Fibroblast of villous mesenchyme (primary cell): ENCODE results near the gene SIRT7. TPM values are rescaled to one million over a fixed set of nuclear protein-coding genes. Genes with fewer than 3 reads are reported as not detected.

Source experiments
- DNase-seq: peaks from one replicate; pipeline ENCODE4 v3.0.0-alpha.2; 2010; ENCODE audit warnings: low read depth
- H3K4me3 ChIP-seq: 2 replicates; pipeline ENCODE4 v1.5.1; 2011; ENCODE audit warnings: low read depth, mild to moderate bottlenecking, low read length
- total RNA-seq: library from RNA; depleted of rRNA; stranded (reverse); fragments of >200 nt; gene quantifications from 2 replicates; pipeline ENCODE4 v1.2.3, GENCODE V29; 2012
- TF ChIP-seq, protein P1 (sequence below): IDR thresholded peaks from 2 replicates; pipeline ENCODE4 v1.5.1; 2012; ENCODE audit warnings: low read depth, mild to moderate bottlenecking, low read length; ENCODE audit not compliant: insufficient read depth

Gene SIRT7
- total RNA-seq, 1 donor, result 14.7 TPM

DNA sequence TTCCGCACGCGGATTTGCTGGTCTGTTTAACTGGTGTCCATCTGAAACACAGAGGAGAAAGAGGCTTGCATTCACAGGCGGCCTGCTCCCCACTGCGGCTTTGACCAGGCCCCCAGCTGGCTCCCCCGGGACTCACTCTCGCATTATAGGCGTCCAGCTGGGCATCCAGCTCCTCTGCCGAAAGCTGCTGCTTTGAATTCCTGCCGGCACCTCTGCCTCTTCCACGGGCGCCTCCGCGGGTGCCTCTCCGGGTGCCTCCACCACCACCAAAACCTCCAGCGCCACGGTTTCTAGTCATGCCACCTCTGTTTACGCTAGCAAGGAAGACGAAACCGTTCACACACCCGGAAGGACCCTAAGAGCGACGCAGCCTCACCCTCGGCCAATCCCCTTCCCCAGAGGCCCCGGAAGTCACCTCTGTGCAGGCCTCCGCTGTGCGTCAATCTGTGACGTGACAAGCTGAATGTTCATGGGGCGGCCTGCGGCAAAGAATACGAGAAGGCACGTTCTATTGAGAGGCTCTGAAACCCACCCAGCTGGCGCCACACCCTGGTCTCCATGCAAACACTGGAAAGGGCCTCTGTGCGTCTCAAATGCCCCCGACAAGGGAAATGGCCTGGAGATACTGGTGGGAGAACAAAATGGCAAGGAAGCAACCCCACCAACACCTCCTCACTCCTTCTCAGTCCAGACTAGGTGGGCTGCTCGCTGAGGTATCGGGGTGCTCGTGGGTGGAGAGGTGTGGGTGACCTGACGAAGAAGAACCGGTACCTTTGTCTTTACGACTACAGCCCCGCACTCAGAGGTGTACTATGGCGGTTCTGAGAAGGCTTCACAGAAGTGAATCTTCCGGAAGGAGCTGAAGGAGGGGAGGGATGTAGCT is 29.6 kb downstream of the SIRT7 start:
- H3K4me3 ChIP-seq, result no peak overlapping the region
- no peak for DNase-seq
- TF ChIP-seq, protein P1, sequence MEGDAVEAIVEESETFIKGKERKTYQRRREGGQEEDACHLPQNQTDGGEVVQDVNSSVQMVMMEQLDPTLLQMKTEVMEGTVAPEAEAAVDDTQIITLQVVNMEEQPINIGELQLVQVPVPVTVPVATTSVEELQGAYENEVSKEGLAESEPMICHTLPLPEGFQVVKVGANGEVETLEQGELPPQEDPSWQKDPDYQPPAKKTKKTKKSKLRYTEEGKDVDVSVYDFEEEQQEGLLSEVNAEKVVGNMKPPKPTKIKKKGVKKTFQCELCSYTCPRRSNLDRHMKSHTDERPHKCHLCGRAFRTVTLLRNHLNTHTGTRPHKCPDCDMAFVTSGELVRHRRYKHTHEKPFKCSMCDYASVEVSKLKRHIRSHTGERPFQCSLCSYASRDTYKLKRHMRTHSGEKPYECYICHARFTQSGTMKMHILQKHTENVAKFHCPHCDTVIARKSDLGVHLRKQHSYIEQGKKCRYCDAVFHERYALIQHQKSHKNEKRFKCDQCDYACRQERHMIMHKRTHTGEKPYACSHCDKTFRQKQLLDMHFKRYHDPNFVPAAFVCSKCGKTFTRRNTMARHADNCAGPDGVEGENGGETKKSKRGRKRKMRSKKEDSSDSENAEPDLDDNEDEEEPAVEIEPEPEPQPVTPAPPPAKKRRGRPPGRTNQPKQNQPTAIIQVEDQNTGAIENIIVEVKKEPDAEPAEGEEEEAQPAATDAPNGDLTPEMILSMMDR, result no peak

DNA sequence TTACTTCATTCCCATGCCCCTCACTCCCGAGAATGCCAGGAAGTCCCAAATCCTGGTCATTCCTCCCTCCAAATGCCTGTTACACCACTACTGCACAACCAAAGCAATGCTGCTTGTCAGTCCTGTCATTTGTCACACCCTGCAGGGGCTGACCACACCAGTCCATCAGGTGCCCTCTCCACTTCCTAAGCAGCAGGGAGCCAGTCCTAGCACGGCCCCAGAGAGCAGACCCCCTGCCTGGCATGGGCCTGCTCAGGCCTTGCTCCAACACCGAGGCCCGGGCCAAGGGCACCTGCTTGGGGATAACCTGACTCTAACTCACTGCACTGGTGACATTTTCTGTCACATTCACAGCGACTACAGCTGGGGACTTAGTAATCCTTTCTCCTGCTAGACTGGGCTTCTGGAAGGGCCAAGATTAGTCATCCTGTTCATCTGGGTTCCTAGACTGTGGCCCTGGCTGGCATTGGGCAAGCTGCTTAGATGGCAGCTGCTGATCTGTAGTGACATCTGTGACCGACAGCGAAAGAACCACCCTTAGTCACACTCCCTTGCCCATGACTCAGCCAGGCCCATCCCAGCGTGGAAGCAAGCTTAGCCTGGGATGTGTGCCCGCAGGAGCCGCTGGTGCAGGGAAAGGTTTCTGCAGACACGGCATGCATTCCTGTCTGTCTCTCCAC is 32.0 kb downstream of the SIRT7 start:
- H3K4me3 ChIP-seq, result no peak overlapping the region
- TF ChIP-seq, protein P1, result no peak
- no peak for DNase-seq

DNA sequence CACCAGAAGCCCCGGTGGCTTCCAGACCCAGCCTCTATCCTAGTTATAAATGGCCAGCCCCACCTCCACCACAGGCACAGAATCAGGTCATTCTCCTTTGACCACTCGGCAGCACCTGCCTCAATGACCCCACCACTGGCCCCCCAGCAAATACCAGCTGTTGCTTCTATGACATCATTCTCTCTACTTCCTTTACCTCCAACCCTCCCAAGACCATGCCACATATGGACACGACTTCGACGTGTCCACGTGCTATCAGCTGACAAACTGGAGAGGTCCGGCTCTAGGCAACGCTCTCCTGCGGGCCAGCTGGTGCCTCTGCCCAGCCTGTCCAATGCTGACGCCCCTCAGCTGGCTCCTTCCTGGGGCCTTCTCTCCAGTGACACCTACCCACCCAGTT is 32.5 kb downstream of the SIRT7 start:
- H3K4me3 ChIP-seq, result no peak overlapping the region
- no peak for DNase-seq
- TF ChIP-seq, protein P1, result no peak

DNA sequence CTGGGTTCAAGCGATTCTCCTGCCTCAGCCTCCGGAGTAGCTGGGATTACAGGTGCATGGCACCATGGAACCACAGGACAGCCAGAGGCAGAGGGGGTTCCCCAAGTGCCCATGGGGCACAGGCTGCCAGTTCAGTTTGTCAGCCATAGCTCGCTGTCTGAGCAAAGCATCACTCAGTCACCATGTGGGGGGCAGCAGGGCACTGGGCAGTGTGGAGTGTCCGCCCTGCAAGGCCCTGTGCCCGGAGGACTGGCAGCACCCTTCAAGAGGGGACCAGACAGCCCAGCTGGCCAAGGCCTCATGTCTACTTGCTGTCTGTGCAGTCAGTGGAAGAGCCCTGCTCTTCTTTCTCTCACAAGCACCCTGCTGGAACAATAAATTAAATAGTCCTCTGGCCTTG is 33.0 kb downstream of the SIRT7 start:
- DNase-seq, result no peak
- H3K4me3 ChIP-seq, result no peak overlapping the region
- TF ChIP-seq, protein P1, result no peak

DNA sequence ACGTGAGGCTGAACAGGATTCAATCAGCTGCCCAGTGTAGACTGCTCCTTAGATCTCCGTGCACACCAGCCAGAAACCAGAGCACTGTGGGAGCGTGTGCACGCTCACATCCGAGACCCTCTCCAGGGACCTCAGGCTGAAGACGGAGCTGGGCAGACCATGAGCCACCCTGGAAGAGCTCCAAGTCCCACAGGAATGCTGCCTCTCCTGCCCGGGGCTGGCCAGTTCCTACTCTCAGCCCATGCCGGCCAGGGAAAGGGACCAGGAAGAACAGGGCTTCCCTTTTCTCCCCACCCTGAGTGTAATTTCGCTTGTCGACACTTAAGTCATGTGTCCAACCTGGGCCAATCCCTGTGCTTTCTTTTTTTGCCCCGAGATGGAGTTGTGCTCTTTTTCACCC is 33.5 kb downstream of the SIRT7 start:
- H3K4me3 ChIP-seq, result no peak overlapping the region
- no peak for DNase-seq
- TF ChIP-seq, protein P1, result no peak

DNA sequence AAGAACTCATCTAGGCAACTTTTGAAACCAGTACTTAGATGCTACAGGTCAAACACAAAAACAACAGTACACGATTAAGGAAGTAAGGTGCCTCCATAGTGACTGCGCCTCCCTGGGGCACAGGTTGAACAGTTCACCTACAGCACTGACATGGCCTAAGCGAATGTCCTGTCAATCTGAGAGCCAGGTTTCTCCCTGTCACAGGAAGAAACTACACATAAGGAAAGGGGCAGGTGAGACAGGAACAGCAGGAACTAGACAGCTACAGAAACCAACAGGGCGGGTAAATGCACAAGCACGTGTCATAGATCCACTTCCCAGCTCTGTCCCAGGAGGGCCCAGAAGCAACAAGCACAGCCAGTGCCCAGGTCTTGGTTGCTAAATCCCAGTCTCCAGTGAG is 38.9 kb downstream of the SIRT7 start:
- H3K4me3 ChIP-seq, result no peak overlapping the region
- TF ChIP-seq, protein P1, result no peak
- DNase-seq, result no peak

DNA sequence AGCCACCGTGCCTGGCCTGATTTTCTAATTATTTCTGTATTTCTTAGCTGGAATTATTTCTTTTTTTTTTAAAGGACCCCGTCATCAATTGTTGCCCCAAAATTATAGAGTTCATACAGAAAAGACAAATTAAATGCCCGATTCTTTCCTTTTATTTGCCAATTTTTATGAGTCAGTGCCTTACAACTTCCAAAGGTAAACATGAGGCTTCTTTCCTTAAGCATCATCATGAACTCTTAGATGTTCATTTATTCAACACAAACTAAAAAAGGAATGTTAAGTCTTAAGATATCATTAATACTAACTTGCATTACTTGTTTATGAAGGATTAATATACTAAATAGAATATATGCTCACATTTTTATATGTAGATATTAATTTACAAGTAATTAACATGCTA is 39.7 kb downstream of the SIRT7 start:
- H3K4me3 ChIP-seq, result no peak overlapping the region
- TF ChIP-seq, protein P1, result no peak
- DNase-seq, result no peak
